Occipital lobe (tissue), 3 donors: Measurements from ENCODE around the gene STAC3. TPM values are rescaled to one million over a fixed set of nuclear protein-coding genes. Genes with fewer than 3 reads are reported as not detected.

Source experiments
- DNase-seq: peaks from one replicate; lab custom pipeline; 2025; lab: John Stamatoyannopoulos, UW
- small RNA-seq: library from RNA; depleted of rRNA; stranded (forward); fragments of <200 nt; gene quantifications from one replicate; pipeline ENCODE3, GENCODE V24; 2014
- total RNA-seq: library from RNA; depleted of rRNA; stranded (reverse); fragments of >200 nt; gene quantifications from one replicate; pipeline ENCODE4 v1.2.3, GENCODE V29; 2014

Gene STAC3
- total RNA-seq, 1 donor from 2014 or later, result 0.94 TPM

DNA sequence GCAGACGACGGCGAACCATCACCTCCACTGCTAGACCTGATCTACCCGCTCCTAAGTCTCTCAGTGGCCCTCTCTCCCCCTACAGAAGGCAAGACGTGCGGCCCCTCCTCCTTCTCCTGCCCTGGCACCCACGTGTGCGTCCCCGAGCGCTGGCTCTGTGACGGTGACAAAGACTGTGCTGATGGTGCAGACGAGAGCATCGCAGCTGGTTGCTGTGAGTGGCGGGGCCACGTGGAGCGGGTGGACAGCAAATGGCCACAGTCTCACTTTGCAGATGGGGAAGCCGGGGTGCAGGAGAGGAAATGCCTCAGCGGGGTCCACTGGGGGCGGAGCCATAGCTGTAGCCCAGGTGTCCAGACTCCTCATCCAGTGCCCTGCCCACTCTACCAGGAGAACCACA lies 55.8 kb downstream of the STAC3 start:
- peak; percentile 14 for DNase-seq

DNA sequence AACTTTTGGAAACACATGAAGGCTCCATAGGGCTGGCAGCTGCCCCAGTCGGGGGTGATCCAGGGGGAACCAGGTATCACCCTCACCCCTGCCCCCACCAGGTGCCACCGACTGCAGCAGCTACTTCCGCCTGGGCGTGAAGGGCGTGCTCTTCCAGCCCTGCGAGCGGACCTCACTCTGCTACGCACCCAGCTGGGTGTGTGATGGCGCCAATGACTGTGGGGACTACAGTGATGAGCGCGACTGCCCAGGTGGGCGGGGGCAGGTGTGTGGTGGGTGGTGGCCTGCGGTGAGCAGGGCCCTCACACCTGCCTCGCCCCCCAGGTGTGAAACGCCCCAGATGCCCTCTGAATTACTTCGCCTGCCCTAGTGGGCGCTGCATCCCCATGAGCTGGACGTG lies 56.7 kb downstream of the STAC3 start:
- DNase-seq, result no peak

DNA sequence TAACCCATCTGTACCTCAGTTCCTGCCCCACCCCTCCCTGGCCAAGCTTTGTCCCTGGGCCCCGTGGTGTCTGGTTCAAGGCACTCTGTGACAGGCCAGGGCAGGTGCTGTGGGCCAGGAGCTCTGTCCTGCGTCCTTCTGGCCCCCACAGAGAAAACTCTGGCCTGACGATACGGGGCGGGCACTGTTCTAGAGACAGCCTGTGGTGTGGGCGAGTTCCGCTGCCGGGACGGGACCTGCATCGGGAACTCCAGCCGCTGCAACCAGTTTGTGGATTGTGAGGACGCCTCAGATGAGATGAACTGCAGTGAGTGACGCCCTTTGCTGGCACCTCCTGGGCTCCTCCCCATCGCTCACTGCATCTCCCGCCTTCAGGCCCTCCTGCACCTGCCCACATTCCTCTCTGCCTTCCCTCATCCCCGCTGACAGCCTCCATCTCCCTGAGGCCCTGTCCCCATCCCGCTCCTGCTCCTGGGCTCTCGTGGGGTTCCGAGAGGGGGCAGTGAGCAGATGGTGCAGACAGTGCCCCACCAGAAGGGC lies 57.2 kb downstream of the STAC3 start:
- no peak for DNase-seq

Small RNA genes lying within 50 kb of the gene (small RNA-seq; reads per million reads assigned to genes)
- gene MIR1228, result not detected

Other genes with a start within 250 kb of the STAC3 start
- gene ZBTB39, start 244.6 kb downstream of the STAC3 start, total RNA-seq, result 10.6 TPM
- gene TAC3, start 234.7 kb downstream of the STAC3 start, total RNA-seq, result 1.6 TPM
- not detected for gene MYO1A, start 201.1 kb downstream of the STAC3 start, total RNA-seq
- gene NEMP1, start 172.4 kb downstream of the STAC3 start, total RNA-seq, result 7.6 TPM
- gene NAB2, start 162.1 kb downstream of the STAC3 start, total RNA-seq, result 33.2 TPM
- 4.7 TPM for gene STAT6, start 139.8 kb downstream of the STAC3 start, total RNA-seq
- gene LRP1, start 122.7 kb downstream of the STAC3 start, total RNA-seq, result 65.4 TPM
- not detected for gene LRP1-AS, start 103.6 kb downstream of the STAC3 start, total RNA-seq
- gene NXPH4, start 34.4 kb downstream of the STAC3 start, total RNA-seq, result 0.78 TPM
- 36.2 TPM for gene SHMT2, start 21.5 kb downstream of the STAC3 start, total RNA-seq
- gene R3HDM2, start 179.9 kb upstream of the STAC3 start, total RNA-seq, result 21.7 TPM
- gene INHBC, start 183.6 kb upstream of the STAC3 start, total RNA-seq, result not detected
- gene INHBE, start 204.1 kb upstream of the STAC3 start, total RNA-seq, result not detected
- 0.16 TPM for gene GLI1, start 208.6 kb upstream of the STAC3 start, total RNA-seq
- gene ARHGAP9, start 228.7 kb upstream of the STAC3 start, total RNA-seq, result 0.94 TPM
- gene MARS1, start 236.9 kb upstream of the STAC3 start, total RNA-seq, result 65.2 TPM